NCI-H748 treated with DMSO at 0.1 percent for 48 hours (cell line): ENCODE results near the gene CEL.

ENCODE experiments used
- DNase-seq: peaks from one replicate; lab custom pipeline; 2025; lab: John Stamatoyannopoulos, UW

CEL gene

DNA sequence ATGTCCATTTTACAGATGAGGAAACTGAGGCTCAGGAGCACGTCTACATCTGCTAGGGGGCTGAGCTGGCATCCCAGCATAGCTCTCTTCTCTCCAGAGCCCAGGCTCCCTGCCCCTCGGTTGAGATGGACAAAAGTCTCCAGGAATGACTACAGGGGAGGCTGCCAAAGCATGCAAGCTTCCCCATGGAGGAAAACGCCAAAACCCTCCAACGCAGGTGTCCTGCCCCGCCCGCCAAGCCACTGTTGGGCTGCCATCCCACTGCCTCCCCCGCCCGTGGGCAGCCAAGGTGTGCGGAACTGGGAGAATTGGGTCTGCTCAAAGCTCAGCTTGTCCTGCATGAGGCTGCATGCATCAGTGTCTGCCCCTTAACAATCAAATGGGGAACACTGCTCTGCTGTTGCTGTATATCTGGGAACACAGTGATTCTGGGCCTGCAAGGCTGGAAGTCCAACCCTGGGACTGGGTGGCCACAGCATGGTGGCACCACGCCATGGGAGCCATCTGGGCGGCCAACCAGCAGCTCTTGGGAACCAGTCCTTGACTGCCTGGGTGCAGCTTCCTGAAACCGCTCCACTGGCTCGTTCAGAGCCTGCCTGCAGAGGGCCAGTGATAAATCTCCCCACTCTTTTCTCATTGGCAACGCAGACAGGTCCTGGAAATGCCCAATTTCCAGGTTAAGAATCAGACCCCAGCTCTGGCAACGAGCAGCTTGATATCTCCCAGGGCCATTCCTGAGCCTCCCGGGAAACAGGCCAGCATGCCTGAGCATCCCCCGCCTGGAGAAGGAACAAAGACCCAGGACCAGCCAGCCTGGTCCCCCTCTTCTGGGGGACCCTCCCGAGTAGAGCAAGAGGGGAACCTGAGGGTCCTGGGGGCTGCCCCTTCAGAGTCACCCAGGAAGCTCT is 55.7 kb downstream of the CEL start:
- DNase-seq: no peak

DNA sequence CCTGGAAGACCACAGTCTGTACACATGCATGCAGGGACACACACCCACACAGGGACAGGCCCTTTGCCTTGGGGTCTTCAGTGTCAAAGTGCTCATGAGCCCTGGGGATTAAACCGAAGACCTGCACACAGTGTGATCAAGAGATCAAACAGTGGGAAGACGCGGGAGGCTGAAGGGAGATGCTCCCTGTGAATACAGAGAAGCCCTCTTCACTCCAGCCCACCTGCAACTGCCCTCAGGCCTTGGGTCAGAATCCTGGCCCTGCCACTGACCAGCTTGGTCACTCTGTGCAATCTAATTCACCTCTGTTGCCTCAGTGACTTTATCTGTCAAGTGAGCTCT is 56.4 kb downstream of the CEL start:
- no peak for DNase-seq

DNA sequence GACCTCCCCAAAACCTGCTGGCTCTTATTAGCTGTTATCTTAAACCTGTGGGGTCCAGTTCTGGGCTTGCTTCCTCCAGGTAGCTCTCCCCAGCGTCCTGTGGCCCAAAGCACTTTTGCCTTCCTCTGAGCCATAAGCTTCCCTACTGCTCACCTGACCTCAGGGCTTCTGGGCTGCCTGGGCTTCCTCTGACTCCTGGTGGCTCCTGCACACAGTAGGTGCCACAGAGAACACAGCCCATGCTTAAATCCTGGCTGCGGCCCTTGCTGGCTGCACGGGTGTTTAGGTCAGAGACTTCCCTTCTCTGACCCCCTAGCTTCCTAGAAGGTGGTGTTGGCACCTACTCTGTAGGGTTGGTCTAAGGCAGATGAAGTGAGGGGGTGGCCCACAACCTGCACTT is 56.8 kb downstream of the CEL start:
- DNase-seq: no peak

DNA sequence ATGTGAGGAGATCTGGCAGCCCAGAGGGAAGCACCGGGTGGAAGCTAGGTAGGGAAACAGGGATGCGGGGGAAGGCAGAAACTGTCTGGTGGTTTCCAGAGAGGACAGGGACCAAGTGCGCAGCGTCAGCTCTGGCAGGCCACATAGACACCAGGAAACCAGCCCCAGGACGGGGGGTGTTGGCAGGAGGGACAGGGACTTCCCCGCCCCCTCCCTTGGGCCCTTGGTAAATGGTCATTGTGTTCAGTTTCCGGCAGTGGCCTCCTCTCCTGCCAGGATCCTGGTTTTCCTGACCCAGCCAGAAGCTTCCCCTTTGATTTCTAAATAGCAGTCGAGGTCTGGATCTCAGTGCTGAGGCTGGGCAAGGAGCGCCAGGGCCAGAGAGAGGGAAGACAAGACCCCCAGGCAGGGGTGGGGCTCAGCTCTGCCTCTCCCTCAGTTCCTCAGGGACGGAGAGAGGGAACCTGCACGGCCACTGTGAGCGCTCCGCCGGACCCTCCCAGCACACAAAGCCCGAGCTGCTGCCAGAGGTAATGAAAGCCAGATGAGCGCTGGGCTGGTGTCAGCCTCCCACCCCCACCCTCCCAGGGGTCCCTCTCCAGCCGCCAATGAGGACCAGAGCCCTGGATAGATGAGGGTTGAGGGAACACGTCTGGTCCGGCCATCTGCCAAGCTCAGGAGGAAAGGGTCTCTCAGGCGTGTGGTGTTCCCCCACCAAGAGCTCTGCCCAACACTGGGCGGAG is 57.5 kb downstream of the CEL start:
- DNase-seq: no peak

DNA sequence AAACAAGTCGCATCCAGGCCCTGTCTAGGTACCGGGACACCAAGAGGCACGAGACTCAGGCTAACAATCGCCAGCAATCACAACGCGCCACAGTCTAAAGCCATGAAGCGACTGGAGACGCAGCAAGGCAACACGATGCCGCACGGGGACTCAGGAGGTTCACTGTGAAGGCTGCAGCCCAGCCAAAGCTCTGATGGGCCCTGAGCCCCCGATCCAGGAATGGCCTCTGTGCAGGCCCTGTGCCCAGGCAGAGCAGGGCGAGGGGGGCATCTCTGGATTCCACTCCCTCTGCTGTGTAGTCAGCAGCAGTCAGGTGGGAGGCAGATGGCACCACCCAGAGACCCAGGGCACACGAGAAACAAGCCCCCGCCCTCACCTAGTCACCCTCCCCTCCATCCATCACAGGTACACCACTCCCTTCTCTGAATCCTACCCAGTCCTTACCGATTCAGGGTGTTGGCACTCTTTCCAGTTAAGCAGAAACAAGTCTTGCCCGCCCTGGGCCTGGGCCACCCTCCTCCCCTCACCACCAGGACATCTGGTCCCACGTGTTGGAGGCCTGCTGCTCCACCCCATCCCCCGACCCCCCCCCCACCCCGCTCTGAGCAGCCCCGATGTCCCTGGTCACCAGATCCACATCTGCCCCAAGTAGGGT is 58.2 kb downstream of the CEL start:
- no peak for DNase-seq

DNA sequence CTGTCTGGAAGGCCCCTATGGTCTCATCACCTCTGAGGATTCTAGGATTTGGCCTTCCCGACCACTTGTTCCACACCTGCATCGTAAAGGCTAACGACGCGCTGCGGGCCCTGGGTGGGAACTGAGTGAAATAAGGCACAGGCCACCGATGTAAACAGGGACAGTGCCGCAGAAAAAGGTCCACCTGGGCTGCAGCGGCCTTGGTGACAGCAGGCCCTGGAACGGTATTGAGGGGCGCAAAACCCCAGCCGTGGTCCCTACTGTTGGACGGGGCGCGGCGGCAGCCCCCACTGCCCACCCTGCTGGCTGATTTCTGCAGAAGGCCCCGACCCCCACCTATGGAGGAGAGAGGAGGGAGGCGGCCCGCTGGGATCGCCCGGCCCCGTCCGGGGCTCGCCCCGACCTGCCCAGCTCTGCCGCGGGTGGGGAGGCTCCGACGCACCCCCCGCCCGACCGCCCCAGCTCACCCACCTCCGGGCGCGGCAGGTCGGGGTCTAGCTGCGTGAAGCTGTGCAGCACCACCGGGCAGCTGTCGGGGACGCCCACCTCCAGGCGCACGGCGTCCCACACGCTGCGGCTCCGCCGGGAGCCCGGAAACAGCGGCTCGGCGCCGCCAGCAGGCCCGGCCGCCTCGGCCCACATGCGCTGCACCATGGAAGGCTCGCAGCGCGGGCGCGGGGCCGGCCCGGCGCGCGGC is 58.9 kb downstream of the CEL start:
- DNase-seq: no peak
